Activated naive CD4-positive, alpha-beta T cell (primary cell): Measurements from ENCODE around the gene GALNT8.
"Not testable (repeated sequence)": the region's sequence is repeated elsewhere in the genome, so short reads cannot be mapped to it uniquely, and the experiment has no call there.

Source experiments
- DNase-seq, 4 experiments: peaks; one replicate each; lab custom pipeline; 2025; lab: John Stamatoyannopoulos, UW

GALNT8 gene

GRCh38 chr12:4744709-4745108 lies 24.5 kb downstream of the GALNT8 start:
- DNase-seq: no peak

DNA sequence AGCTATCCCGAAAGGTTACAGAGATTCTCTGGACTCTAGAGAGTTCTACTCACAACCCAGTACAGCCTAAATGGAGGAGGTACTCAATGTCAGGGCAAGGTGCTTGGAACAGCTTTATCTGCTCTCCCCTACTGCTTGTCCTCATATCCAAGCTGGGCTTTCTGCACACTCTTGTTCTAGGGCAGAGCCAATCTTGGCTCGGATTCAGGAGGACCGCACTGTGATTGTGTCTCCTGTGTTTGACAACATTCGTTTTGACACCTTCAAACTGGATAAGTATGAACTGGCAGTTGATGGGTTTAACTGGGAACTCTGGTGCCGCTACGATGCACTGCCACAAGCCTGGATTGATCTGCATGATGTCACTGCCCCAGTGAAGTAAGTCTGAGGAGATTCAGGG lies 25.0 kb downstream of the GALNT8 start:
- no peak for DNase-seq

GRCh38 chr12:4751654-4752053 lies 31.5 kb downstream of the GALNT8 start:
- not testable (repeated sequence) for DNase-seq

- no peak for DNase-seq
These were observed 42.6 kb downstream of the GALNT8 start for GRCh38 chr12:4762773-4763172.

GRCh38 chr12:4763549-4763948 lies 43.3 kb downstream of the GALNT8 start:
- DNase-seq: no peak

DNA sequence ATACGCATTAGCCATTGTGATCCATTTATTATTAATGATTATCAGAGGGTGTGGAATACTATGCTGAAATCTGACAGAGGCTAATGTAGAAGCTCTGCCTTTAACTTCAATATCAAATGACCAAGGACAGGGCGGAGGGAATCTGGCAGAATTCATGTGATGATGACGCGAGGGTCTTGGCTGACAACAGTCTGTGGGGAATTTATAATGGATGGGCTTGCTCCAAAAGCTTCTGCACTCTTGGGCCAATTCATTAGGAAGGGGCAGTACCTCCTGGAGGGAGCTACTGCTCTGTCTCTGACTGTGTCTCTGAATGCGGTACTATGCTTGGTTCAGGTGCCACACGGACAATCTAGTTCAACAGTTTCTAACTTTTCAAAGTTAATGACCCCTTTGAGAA lies 46.2 kb downstream of the GALNT8 start:
- DNase-seq: no peak

GRCh38 chr12:4767186-4767585 lies 47.0 kb downstream of the GALNT8 start:
- no peak for DNase-seq

DNA sequence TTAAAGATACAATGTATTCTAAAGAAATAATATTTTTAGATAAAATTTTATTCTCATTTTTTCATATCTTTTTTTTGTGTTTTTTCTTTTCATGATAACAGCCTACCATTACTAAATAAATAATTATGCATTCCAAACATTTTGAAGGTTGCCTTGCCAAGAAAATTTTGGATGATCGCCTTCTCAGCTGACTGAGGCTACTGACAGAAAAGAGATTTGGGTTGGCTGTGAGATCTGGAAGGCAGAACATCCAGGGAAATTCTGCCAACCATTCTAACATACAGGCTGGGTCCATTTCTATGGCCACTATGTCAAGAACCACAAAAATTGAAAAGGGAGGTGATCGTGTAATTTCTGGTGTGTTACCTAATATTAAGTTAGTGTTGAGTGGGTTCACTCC lies 48.1 kb downstream of the GALNT8 start:
- DNase-seq: no peak

DNA sequence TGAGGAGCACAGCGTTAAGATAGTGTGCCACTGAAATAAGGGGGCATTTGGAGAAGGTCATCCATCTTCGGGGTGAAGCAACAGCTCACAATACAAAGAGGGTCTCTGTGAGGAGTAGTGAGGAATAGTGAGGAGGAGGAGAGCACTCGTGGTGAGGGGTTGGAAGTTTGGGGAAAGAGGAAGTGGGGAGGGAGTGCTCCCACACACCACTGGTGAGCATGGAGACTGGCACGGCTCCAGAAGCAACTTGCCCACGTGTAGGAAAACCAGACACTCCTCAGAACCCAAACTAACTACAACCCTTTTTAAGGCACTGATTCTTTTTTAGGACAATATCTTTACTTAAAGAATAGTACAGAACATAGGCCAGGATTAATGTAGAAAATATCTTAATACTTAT lies 48.9 kb downstream of the GALNT8 start:
- no peak for DNase-seq

DNA sequence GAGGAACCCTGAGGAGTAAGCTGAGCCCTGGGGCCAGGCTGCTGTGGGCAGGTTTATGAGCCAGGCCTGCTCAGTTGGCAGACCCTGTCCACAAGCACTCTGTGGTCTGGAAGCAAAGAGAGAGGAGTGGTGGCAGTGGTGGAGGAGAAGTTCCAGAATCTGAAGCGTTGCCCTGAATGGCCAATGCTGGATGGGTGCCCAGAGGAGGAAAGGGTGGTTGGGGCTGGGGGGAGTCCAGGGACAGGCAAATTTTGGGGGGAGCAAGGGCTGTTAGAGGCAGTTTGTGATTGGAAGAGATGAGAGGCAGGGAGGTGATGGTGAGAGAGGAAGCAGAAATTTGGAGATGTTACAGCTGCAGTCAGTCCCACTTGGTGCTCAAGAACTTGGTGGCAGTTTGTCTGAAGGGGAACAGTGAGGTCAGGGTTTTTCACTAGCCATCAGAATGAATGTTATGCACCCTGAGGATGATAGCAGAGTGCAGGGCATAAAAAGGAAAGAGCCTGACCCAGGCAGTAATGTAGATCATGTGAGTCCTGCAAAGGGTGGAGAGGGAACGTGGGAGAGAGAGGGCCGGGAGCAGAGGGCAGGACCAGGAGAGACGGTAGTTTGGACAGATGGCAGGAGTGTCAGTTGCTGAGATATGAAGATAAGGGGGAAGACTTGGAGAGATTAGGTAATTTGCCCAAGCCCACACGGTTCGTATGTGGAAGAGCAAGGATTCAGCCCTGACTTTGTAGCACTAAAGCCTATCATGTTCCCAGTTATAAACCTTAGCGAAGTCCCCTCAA lies 51.2 kb downstream of the GALNT8 start:
- no peak for DNase-seq

DNA sequence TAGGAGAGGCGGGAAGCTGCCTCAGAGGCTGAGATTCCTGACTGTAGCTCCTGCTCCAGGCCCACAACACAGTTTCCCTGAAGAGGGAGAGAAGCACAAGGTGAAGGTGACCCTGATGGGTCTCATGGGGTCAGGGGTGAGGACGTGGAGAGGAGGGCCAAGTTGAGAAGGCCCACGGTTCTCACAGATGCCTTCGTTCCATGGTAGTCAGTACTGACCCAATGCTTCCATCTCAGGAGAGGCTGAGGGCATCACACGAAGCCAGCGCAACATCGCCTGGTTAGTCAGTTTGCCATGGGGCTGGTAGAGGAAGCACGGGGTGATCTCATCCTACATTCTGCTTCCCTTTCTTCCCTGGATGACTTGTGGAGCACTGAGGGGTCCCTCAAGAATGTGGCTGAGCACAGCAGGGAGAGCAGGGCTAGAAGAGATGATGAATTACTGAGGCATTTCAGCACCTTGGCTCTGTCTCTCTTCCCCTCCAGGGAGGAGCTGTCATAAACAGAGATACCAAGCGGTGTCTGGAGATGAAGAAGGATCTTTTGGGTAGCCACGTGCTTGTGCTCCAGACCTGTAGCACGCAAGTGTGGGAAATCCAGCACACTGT lies 51.9 kb downstream of the GALNT8 start:
- no peak for DNase-seq

- DNase-seq: no peak
These were observed 55.7 kb downstream of the GALNT8 start for GRCh38 chr12:4775936-4776335.

- DNase-seq: no peak
These were observed 59.5 kb downstream of the GALNT8 start for GRCh38 chr12:4779749-4780148.

- DNase-seq: no peak
These were observed 60.7 kb downstream of the GALNT8 start for GRCh38 chr12:4780641-4781611.

DNA sequence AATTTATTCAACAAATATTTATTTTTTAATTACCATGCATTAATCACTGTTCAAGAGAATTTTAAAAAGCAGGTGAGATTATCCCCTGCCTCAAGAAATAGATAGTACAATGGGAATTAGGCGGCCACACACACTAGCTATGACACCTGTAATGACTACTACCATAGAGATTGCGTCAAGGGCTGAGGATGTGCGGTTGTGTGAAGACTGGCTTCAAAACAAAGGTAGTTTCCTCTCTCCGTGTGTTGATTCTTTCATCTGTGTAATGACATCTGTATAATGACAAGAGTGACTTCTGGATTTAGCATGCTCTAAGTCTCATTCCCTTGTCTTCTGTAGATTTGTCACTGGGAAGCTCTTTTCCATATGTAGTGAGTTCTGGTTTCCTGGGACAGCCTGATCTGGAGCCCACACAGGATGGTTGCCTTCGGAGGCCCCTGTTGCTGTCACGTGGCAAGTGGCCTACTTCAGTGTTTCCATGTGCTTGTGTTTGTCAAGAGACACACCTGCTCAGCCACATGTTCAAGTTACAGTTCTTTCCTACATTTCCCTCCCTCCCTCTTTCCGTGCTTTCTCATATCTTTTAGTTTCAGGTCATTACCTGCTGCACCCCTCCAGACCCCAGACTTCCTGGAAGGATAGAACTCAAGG lies 64.3 kb downstream of the GALNT8 start:
- DNase-seq: no peak

DNA sequence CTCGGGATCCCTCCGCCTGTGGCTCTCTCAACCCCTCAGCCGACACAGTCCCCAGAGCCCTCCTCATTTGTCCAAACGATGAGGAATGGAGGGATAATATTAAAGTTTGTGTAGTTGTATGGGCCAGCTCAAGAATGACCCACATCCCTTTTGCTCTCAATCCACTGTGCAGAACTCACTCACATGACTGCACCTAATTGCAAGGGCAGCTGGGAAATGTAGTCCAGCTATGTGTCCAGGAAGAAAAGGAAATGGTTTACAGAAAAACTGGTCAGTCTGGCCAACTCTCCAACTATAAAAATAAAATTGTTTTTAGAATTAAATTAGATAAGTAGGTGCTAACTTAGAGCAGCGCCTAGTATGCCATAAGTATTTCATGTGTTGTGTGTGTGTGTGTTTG lies 66.6 kb downstream of the GALNT8 start:
- no peak for DNase-seq

DNA sequence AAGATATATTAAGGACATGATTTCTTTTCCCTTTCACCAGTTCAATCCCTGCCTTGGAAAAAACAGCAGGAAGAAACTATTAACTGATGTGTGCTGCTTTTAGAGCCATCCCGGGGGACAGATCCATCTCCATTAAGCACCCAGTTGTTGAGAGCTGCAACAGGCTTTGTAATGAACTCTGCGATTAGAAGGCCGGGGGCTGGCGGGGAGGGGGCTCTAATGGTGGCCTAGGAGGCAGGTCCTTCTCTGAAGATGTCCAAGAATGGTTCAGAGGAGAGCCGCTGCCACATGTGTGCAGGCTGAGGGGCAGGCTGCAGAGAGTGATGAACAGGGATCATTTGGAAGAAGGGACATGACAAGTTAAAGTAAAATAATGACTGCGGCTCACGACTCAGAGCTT lies 67.8 kb downstream of the GALNT8 start:
- DNase-seq: no peak

DNA sequence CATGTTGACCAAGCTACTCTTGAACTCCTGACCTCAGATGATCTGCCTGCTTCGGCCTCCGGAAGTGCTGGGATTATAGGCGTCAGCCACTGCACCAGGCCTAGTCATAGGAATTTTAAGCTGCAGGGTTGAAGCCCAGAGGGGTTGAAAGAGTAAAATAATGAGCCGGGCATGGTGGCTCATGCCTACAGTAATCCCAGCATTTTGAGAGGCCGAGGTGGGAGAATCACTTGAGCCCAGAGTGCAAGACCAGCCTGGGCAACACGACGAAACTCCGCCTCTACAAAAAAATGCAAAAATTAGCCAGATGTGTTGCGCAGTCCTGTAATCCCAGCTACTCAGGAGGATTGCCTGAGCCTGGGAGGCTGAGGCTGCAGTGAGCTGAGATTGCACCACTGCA lies 69.6 kb downstream of the GALNT8 start:
- DNase-seq: no peak

DNA sequence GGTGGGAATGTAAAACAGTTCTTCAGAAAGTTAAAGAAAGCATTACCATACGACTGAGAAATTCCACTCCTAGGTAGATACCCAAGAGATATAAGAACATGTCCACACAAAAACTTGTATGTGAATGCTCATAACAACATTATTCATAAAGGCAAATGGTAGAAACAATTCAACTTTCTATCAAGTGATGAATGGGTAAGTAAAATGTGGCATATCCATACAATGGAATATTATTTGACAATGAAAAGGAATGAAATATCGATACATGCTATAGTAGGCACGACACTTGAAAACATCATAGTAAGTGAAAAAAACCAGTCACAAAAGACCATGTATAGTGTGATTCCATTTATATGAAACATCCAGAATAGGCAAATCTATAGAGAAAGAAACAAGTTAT lies 71.3 kb downstream of the GALNT8 start:
- DNase-seq: no peak

GRCh38 chr12:4794491-4794890 lies 74.3 kb downstream of the GALNT8 start:
- no peak for DNase-seq

DNA sequence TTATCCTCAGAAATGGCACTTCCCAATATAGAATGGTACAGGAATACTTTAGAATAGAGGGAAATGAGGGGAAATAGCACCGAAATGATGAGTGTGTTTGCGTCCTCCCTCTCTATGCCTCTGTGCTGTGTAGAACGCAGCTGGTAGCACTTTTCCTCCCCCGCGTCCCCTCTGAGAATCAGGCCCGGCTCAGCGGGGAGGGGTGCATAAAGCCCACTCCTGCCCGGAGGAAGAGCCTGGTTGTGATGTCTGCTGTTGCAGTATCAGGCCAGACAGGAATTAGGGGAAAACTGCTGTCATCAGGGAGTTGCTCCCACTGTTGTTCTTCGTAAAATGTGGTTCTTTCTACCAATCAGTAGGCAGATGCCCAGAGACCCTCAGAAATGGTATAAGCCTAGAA lies 76.0 kb downstream of the GALNT8 start:
- no peak for DNase-seq
